VCaP (cell line): Measurements from ENCODE around the gene SMIM28.

Experiments
- H3K27ac ChIP-seq: fragments of 450-650 bp; 2 replicates; pipeline ENCODE4 v1.5.1; 2017
- TF ChIP-seq, protein P1 (sequence below): fragments of 450-650 bp; conservative IDR thresholded peaks from 2 replicates; pipeline ENCODE4 v1.5.1; 2017; ENCODE audit warnings: mild to moderate bottlenecking, moderate library complexity

SMIM28 gene

GRCh38 chr6:138377844-138378243 is at the start of gene SMIM28:
SMIM28 (plus strand) TSS chr6:138377905; CDS start chr6:138378073, 168 bp downstream.
- TF ChIP-seq, protein P1, sequence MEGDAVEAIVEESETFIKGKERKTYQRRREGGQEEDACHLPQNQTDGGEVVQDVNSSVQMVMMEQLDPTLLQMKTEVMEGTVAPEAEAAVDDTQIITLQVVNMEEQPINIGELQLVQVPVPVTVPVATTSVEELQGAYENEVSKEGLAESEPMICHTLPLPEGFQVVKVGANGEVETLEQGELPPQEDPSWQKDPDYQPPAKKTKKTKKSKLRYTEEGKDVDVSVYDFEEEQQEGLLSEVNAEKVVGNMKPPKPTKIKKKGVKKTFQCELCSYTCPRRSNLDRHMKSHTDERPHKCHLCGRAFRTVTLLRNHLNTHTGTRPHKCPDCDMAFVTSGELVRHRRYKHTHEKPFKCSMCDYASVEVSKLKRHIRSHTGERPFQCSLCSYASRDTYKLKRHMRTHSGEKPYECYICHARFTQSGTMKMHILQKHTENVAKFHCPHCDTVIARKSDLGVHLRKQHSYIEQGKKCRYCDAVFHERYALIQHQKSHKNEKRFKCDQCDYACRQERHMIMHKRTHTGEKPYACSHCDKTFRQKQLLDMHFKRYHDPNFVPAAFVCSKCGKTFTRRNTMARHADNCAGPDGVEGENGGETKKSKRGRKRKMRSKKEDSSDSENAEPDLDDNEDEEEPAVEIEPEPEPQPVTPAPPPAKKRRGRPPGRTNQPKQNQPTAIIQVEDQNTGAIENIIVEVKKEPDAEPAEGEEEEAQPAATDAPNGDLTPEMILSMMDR = no peak
- peak within 1 kb of the TSS; percentile 86 for H3K27ac ChIP-seq

GRCh38 chr6:138328210-138328609 is 49.5 kb upstream of the SMIM28 start:
- no peak overlapping the region for H3K27ac ChIP-seq
- TF ChIP-seq, protein P1 = no peak

GRCh38 chr6:138330763-138331162 is 46.9 kb upstream of the SMIM28 start:
- peak overlapping the region; percentile 21; the same call in 1 of the 2 replicates for H3K27ac ChIP-seq
- TF ChIP-seq, protein P1 = no peak

DNA sequence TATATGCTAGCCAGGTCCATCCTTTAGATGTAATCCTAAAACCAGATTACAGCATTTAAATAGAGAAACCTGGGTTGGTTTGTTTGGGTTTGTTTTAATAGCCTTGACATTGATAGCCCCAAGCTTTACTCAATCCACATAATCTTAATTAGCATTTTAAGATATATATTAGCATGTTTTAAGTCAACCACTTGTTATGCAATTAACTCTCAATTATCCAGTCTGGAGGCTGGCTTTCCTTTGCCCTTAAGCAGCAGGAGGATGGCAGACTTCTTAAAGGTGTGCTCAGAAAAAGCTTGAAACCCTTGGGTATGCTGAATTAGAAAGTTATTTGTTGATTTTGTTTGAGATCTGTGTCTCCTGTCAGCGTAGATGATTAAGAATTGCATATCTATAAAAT is 46.3 kb upstream of the SMIM28 start:
- TF ChIP-seq, protein P1 = no peak
- H3K27ac ChIP-seq = peak overlapping the region; percentile 21; the same call in 1 of the 2 replicates

DNA sequence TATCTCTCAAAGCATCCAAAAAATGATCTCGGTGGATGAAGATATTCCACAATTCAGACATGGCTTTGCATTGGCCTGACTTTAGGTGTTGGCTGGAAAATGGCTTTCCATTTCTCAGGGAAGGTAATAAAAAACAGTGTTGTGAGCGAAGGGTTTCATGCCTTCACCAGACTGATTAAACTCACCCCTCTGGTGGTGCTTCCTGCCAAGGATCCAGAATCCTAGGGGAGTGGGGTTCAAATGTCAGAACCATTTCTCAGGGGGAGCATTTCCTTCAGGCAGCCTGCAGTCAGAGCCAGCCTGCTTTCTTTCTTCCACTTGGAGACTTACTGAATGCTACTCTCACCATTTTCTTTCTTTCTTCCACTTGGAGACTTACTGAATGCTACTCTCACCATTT is 45.7 kb upstream of the SMIM28 start:
- TF ChIP-seq, protein P1 = no peak

GRCh38 chr6:138334000-138334399 is 43.7 kb upstream of the SMIM28 start:
- TF ChIP-seq, protein P1 = no peak
- no peak overlapping the region for H3K27ac ChIP-seq

More for the DNA sequence above, 45.7 kb upstream of the SMIM28 start:
- no peak overlapping the region for H3K27ac ChIP-seq

GRCh38 chr6:138334963-138335362 is 42.7 kb upstream of the SMIM28 start:
- no peak overlapping the region for H3K27ac ChIP-seq
- TF ChIP-seq, protein P1 = no peak
